ENCODE data around the gene MPRIP. TPM values are rescaled to one million over a fixed set of nuclear protein-coding genes. Genes with fewer than 3 reads are reported as not detected.

The MPRIP gene
- total RNA-seq, 4 donors from 2014 or later = 122 to 207 (median 145) TPM

GRCh38 chr17:17152385-17152784 is 110.1 kb downstream of the MPRIP start:
- H3K27ac ChIP-seq = peak overlapping the region; percentile 24
- H3K4me3 ChIP-seq = no peak overlapping the region
- no peaks in the 10 kb centered on the region for H3K9me3 ChIP-seq
- H3K27me3 ChIP-seq = no peaks in the 10 kb centered on the region
- H3K36me3 ChIP-seq = peaks cover 67% of the 10 kb centered on the region
- DNase-seq (ENCODE audit: low spot score in 2 of 2) = no peak
- no peak for TF ChIP-seq EP300 (IDR thresholded peaks at IDR 0.05)
- no peak for TF ChIP-seq POLR2A (IDR thresholded peaks at IDR 0.05)
- TF ChIP-seq, protein P1, sequence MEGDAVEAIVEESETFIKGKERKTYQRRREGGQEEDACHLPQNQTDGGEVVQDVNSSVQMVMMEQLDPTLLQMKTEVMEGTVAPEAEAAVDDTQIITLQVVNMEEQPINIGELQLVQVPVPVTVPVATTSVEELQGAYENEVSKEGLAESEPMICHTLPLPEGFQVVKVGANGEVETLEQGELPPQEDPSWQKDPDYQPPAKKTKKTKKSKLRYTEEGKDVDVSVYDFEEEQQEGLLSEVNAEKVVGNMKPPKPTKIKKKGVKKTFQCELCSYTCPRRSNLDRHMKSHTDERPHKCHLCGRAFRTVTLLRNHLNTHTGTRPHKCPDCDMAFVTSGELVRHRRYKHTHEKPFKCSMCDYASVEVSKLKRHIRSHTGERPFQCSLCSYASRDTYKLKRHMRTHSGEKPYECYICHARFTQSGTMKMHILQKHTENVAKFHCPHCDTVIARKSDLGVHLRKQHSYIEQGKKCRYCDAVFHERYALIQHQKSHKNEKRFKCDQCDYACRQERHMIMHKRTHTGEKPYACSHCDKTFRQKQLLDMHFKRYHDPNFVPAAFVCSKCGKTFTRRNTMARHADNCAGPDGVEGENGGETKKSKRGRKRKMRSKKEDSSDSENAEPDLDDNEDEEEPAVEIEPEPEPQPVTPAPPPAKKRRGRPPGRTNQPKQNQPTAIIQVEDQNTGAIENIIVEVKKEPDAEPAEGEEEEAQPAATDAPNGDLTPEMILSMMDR (IDR thresholded peaks at IDR 0.05) = no peak
- TF ChIP-seq POLR2AphosphoS5 (IDR thresholded peaks at IDR 0.05) = no peak
- WGBS = 43% methylated on average over 4 of the region's 4 CpGs
- peaks cover 38% of the 10 kb centered on the region for H3K4me1 ChIP-seq

DNA sequence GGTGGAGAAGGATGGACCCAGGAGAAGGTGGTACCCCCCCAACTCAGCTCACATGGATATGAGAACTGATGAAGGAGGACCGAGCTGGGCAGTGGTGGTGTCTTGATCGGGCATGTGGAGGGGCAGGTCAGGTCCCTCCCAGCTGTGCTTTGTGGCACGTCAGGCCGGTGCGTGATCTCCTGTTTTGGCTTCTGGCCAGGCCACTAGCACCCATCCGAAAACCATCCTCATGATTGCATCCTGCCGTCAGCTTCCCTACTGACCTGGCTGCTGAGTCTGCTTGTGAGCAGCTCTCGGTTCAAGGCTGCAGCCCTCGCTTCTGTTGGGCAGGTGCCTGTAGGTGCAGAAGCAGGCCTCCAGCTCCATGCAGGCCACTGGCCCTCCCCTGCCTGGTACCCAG is 110.8 kb downstream of the MPRIP start:
- Histone ChIP-seq H3K36me3 (peaks cover 67% of the 10 kb centered on the region), H3K4me1 (peaks cover 38% of the 10 kb centered on the region), H3K27me3 (no peaks in the 10 kb centered on the region), H3K27ac (no peak overlapping the region), H3K9me3 (no peaks in the 10 kb centered on the region), H3K4me3 (no peak overlapping the region)
- WGBS = 88% methylated on average over 8 of the region's 9 CpGs
- no peak for DNase-seq (ENCODE audit: low spot score in 2 of 2)
- TF ChIP-seq POLR2AphosphoS5 (IDR thresholded peaks at IDR 0.05) (no peak), EP300 (IDR thresholded peaks at IDR 0.05) (no peak), POLR2A (IDR thresholded peaks at IDR 0.05) (no peak)
- TF ChIP-seq, protein P1 (IDR thresholded peaks at IDR 0.05) = no peak

GRCh38 chr17:17153709-17154108 is 111.5 kb downstream of the MPRIP start:
- WGBS = 64% methylated on average over 7 of the region's 7 CpGs
- Histone ChIP-seq H3K36me3 (peaks cover 69% of the 10 kb centered on the region), H3K4me3 (no peak overlapping the region), H3K27ac (no peak overlapping the region), H3K9me3 (no peaks in the 10 kb centered on the region), H3K4me1 (peaks cover 38% of the 10 kb centered on the region), H3K27me3 (no peaks in the 10 kb centered on the region)
- TF ChIP-seq, protein P1 (IDR thresholded peaks at IDR 0.05) = no peak
- TF ChIP-seq POLR2AphosphoS5 (IDR thresholded peaks at IDR 0.05) = no peak
- no peak for TF ChIP-seq POLR2A (IDR thresholded peaks at IDR 0.05)
- TF ChIP-seq EP300 (IDR thresholded peaks at IDR 0.05) = no peak
- no peak for DNase-seq (ENCODE audit: low spot score in 2 of 2)

GRCh38 chr17:17154556-17154955 is 112.3 kb downstream of the MPRIP start:
- H3K4me1 ChIP-seq = peaks cover 38% of the 10 kb centered on the region

DNA sequence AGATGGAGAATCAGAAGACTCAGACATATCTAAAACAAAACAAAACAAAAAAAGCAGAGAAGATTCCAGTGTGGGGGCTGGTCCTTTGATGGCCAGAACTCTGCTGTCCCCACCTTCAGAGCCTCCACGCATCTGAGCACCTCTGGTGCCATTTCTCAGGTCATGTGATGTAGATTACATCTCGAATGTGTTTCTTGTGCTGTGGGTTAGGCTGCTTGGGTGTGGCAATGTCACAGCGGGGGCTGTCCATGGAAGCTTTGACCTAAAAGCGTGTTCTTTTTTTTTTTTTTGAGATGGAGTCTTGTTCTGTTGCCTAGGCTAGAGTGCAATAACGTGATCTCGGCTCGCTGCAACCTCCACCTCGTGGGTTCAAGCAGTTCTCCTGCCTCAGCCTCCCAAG is 112.7 kb downstream of the MPRIP start:
- 83% methylated on average over 8 of the region's 8 CpGs for WGBS
- DNase-seq (ENCODE audit: low spot score in 2 of 2) = no peak
- Histone ChIP-seq H3K27me3 (no peaks in the 10 kb centered on the region), H3K4me1 (peaks cover 38% of the 10 kb centered on the region), H3K27ac (no peak overlapping the region), H3K9me3 (no peaks in the 10 kb centered on the region), H3K36me3 (peaks cover 78% of the 10 kb centered on the region), H3K4me3 (no peak overlapping the region)
- TF ChIP-seq POLR2AphosphoS5 (IDR thresholded peaks at IDR 0.05) (no peak), POLR2A (IDR thresholded peaks at IDR 0.05) (no peak), EP300 (IDR thresholded peaks at IDR 0.05) (no peak)
- TF ChIP-seq, protein P1 (IDR thresholded peaks at IDR 0.05) = no peak

More at GRCh38 chr17:17154556-17154955, 112.3 kb downstream of the MPRIP start:
- H3K27me3 ChIP-seq = no peaks in the 10 kb centered on the region
- 92% methylated on average over 5 of the region's 5 CpGs for WGBS
- no peaks in the 10 kb centered on the region for H3K9me3 ChIP-seq
- no peak overlapping the region for H3K27ac ChIP-seq
- DNase-seq (ENCODE audit: low spot score in 2 of 2) = no peak
- H3K36me3 ChIP-seq = peaks cover 77% of the 10 kb centered on the region
- TF ChIP-seq POLR2AphosphoS5 (IDR thresholded peaks at IDR 0.05) = no peak
- no peak for TF ChIP-seq POLR2A (IDR thresholded peaks at IDR 0.05)
- no peak for TF ChIP-seq EP300 (IDR thresholded peaks at IDR 0.05)
- TF ChIP-seq, protein P1 (IDR thresholded peaks at IDR 0.05) = no peak
- H3K4me3 ChIP-seq = no peak overlapping the region
